ELR (cell line): ENCODE measurements around the gene MSMP.

ENCODE experiments used
- DNase-seq: peaks from one replicate; pipeline ENCODE4 v3.0.0-alpha.2; 2015; ENCODE audit warnings: low read depth

Gene MSMP

GRCh38 chr9:35743880-35744518 is 10.1 kb downstream of the MSMP start:
- no peak for DNase-seq

DNA sequence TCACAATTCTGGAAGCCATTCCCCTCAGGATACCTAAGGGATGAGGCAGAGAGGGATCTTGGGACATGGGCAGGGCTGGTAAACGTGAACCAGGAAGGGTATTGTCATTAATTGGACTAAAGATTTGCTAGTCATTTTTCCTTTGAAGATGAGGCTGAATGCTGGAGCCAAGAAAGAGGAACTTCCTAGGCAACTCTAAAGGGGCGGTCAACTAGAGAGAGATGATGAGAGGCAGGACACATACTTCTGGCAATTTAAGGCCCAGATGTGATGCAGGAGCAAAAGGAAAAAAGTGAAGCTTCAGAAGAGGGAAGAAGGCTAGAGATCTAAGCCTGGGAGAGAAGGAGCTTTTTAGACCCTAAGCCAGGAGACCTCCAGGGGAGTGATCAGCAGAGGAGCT is 10.6 kb downstream of the MSMP start:
- DNase-seq, result no peak

DNA sequence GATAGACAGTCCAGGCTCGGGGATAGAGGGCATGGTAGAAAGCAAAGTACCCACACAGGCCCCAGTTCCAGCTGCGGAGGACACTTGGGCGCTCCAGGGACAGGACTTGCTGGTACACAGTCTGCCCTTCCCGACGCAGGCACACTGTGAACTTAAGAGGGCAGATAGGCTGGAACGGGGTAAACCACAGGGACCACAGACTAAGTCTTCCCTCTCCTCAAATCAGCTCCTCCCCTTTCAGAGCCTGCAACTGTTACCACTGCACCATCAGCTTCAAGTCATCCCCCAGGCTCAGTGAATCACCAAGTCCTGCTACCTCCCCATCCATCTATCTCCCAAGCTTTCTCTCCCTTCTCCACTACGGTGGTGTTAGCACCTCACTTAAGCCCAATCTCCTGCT is 12.3 kb downstream of the MSMP start:
- no peak for DNase-seq

DNA sequence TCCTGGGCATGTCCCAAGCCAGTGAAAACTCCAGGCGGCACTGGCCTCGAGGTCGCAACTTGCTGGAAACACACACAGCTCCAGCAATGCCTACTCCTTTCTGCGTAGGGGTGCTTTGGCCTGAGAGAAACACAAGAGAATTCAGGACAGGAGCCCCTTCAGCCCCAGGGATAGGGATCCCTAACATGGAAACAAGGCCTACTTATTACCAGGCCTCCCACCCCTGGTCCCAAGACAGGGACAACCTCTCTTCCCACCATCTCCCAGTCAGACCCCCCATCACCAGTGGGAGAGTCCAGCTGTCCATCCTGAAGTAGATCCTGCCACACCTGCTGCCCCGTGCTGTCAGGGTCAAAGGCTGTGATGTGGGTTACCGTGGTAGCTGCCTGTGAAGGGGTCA is 13.8 kb downstream of the MSMP start:
- no peak for DNase-seq

- DNase-seq, result no peak
These were observed 15.2 kb downstream of the MSMP start for GRCh38 chr9:35738924-35739323.

DNA sequence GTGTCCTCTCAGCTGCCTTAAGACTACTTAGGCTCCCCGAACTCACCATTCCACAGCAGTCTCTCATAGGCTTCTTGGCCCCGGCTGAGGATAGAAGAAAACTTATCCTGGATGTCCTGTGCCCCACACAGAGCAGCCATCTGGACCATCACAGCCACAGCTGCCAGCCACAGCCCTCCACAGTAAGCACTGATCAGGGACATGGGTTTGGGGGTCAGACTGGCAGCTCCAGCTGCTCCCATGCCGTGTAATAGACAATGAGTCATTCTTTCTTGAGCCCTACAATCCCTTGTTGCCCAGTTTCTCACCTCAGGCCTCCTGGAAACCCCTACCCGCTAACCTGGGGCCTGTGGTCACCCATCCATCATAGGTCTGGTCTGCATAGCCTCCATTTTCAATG is 15.9 kb downstream of the MSMP start:
- no peak for DNase-seq

DNA sequence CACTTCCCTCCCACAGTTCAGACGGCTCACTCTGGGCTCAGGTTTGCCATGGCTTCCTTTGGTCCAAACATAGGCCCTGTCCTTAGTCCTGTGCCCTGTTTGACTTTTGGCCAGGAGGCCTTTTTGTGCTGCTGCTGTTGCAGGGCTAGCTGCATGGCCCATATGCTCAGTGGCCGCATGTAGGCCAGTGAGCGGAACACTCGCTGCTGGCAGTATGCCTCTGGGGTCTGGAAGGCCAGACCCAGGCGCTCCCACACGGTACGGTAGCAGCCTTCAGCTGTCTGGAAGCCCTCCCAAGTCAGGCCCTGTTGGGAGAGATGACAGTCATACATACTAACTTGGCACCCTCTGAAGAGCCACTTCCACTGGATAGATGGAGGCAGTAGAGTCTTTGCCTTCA is 16.9 kb downstream of the MSMP start:
- DNase-seq, result no peak

DNA sequence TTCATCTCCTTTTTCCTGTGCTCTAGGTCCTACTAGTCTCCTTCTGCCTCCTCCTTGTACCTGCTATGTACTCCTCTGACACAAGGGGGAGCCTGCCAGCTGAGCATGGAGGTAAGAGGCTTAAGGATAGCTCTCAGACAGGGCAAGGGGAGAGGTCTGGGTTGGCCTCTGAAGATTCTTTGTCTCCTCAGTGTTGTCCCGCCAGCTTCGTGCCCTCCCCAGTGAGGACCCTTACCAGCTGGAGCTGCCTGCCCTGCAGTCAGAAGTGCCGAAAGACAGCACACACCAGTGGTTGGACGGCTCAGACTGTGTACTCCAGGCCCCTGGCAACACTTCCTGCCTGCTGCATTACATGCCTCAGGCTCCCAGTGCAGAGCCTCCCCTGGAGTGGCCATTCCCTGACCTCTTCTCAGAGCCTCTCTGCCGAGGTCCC is 17.9 kb downstream of the MSMP start:
- DNase-seq, result peak; percentile 86

- DNase-seq, result peak; percentile 41
These were observed 20.0 kb downstream of the MSMP start for GRCh38 chr9:35734096-35734495.

DNA sequence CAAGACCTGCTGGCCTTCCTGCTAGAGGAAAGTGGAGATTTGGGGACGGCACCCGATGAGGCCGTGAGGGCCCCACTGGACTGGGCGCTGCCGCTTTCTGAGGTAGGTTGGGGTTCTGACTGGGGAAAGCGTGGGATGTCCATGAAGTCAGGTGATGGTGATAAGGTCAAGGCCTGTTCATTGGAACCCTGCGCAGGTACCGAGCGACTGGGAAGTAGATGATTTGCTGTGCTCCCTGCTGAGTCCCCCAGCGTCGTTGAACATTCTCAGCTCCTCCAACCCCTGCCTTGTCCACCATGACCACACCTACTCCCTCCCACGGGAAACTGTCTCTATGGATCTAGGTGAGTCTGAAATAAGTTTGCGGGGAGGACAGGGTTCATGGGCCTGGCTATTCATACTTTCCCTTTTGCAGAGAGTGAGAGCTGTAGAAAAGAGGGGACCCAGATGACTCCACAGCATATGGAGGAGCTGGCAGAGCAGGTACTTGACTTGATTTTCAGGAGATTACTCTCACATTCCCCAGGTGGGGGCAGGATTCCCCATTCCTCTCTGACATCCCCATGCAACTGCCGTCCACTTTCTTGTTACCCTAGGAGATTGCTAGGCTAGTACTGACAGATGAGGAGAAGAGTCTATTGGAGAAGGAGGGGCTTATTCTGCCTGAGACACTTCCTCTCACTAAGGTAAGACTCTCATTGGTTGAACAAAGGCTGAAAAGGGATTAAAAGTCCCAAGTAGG is 21.1 kb downstream of the MSMP start:
- DNase-seq, result peak; percentile 84

DNA sequence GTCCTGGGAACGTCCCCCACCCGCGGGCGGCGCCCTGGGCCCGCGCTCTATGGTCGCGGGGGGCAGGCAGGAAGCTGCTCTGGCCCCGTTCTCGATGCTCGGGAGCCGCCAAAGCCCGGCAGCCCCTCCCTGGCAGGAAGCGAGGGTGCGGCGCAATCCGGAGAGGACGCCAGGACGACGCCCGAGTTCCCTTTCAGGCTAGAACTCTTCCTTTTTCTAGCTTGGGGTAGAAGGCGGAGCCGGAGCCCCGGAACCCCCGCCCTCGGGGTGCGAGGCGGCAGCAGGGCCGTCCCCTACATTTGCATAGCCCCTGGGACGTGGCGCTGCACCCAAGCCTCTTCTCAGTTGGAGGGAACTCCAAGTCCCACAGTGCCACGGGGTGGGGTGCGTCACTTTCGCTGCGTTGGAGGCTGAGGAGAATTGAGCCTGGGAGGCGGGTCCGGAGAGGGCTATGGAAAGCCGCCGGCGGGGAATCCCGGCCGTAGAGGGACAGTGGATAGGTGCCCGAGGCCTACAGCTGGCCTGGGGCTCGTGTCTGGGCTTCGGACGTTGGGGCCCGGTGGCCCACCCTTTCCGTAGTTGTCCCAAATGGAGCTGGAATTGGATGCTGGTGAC is 21.8 kb downstream of the MSMP start, which contains the start of the genes CREB3 and TLN1:
Gene CREB3, plus strand, starts transcription at position 482 of the 615 bp plus-strand sequence. Its CDS starts 107 bp downstream, at position 589.
Gene TLN1, minus strand, starts transcription at position 11 of the 615 bp plus-strand sequence. CDS start 6,501 bp downstream, outside the sequence.
- DNase-seq, result peak; percentile 99

DNA sequence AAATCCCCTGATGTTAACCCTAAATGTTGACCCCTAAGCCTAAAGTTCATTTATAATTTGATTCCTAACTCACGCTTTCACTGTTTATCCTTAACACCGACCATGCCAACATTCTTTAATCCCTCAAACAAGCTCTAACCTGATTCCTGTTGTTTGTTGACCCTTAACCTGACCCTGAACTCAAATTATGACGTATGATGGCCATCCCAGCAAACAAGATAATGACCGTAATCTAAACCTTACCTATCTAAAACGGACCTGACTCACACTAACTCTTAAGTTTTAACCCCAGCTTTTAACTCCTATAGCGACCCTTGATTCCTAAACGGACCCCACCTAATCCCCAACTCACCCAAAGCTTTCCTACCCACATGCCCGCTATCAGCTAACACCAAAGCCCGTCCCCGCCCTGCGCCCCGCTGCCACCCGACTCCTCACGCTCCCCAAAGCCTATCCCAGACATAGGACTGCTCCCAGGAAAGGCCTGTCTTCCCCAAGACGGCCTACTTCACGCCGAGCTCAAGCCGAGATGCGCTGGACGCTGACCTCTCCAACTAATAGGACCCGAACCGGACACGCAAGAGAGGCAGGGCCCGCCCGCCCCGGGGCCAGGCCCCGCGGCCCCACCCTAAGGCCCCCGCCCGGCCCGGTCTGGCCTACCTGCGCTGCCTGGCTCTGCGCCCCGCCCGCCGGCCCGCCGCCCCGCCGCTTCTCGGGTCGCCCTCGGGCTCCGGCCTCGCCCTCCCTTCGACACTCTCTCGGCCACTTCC is 22.5 kb downstream of the MSMP start:
- no peak for DNase-seq

DNA sequence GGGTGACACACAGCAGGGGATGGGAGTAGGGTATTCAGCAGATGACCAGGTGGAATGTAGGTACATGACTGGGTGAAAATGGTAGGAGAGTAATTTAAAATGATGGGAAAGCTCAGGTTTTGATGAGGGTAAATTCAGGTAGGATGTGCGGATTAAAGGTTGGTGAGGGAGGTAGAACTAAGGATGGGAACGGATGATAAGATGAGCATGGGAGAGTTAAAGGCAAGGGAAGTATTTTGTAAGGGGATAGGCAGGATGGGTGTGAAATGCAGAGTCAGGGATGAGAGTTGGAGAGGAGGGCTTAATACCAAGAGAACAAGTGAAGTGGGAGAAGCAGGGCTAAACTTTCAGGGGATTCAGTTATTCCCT is 23.6 kb downstream of the MSMP start:
- DNase-seq, result no peak

DNA sequence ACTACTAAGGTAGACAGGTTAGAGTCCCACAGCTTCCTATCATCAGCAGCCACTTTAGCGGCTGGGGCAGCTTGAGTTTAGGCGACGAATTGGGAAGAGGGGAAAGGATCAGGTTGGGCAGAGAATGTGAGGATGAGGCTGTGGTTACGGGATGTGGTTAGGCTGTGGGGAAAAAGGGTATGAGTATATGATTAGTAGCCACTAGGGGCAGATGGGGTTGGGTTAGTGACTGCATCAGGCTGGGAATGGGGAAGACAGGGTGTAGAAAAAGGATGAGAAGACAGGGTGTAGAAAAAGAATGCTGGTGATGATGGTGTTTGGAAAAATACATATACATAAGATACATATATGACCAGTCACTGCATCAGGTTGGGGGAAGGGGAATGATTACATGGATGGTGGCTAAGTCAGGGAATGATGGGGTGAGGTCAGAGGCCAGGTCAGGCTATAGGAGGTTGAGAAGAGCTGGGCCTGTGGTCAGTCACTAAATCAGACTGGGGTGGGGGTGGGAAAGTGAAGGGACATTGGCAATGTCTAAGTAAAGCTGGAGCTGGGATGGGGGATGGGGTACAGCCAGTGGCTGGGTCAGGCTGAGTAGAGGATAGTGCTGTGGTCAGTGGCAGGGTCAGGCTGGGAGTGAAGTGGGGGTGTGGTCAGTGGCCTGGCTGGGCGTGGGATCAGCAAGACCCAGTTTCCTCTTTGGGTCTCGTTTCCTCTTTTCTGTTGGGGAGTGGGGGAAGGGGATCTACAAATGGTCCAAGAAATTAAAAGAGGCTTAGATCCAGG is 24.2 kb downstream of the MSMP start:
- peak; percentile 96 for DNase-seq

DNA sequence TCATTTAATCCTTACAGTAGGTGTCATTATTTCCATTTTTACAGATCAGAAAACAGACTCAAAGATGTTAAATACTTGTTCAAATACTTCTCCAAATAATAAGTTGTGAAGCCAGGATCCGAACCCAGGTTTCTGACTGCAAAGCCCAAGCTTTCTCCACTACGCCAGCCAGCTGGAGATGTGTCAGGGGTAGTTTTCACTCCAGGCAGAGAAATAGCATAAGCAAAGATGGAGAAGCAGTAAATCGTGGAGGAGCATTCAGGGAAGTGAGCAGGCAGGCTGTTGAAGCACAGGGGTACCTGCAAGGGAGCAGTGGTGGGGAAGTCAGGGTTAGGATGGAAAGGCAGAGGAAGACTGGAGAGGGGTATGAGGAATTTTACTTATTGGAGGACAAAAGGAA is 25.0 kb downstream of the MSMP start:
- DNase-seq, result peak; percentile 22

DNA sequence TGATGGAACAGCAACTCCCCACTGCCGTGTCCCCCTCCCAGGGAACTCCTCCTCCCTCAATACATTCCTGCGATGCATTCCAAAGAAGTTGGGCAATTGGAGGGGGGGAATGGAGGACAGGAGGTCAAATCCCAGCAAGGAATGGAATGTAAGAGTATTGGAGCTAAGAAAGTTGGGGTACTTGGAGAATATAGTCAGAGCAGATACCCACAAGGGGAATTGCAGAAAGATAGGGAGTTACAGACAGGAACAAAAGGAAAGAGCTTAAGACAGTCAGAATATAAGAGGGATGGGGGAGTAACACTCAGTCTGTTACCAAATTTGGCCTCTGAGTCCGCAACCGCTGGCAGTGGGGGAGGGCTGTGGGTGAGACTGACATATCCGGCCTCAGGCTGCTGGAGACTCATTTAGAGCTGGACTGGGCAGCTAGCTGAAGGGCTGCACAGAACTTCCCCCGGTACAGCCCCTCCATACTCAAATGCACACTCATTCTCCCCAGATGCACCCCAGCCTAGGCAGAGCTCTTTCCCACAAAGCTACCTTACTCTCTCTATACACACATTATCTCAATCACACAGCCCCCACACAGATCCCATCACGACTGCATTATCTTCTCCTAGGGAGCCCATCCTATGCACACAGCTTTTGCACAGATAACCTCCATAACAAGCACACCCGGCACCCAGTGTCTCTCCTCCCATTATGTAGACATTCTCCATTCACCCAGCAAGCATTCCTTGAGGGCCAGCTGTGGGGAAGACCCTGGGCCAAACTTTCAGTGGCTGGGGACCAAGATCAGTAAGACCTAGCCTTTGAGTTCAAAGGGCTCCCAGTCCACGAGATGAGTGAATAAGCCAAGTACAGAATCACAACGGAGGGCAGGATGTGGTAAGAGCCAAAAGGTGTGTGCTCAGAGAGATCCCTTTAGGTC is 25.8 kb downstream of the MSMP start:
- DNase-seq, result peak; percentile 88

DNA sequence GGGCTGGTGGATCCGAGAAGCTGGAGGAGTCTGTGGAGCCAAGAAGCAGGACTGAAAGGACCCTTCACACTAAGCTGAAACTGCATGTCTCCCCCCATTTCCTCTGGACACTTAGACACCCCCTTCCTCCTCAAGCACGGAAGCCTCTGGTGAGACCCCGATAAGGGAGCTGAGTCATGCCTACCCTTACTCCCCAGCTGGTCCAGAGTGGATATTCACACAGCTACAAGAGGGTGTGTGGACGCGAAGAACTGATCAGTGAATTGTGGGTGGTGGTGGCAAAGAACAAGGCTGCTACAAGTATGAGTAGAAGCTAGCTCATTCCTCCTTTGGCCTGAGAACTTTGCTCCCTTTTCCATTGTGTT is 26.4 kb downstream of the MSMP start:
- no peak for DNase-seq

DNA sequence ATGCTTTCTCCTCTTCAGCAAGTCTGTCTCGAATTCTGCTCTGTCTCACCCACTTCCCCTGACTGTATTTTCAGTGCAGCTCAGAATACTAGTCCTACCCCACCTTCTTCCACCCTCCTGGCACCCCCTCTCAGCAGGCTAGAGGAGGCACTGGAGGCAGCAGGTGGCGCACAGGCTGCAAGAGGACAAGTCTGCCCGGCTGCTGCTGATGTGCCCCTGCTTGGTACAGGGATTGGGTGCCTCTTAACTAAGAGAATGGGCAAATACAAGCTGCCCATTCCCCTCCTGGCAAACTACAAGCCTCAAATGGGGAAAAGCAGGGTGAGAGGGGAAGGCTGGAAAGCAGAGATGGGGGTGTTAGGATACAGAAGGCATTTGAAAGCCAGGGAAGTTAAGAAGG is 27.1 kb downstream of the MSMP start:
- DNase-seq, result peak; percentile 43

DNA sequence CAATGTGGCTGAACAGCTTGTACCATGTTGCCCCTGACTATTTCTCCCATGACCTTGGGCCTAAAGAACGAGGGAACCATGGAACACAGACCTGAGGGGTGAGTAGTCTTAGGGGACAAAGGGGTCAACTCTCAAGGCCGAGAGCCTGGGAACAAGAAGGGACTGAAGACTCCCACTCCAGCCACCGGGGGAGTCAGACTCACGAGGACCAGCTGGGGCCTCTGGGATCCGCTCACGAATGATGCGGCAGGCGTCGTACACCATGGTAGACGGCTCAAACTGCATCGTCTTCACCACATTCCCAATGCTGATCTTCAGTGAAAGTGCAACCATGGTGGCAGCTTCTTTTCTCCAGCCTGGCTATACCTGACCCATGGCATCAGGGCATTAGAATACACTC is 28.7 kb downstream of the MSMP start:
- DNase-seq, result no peak

- no peak for DNase-seq
These were observed 30.2 kb downstream of the MSMP start for GRCh38 chr9:35723908-35724307.

GRCh38 chr9:35723426-35723825 is 30.6 kb downstream of the MSMP start:
- DNase-seq, result no peak
